C4-2B (cell line): ENCODE measurements around the gene MAP3K13.

Experiments used
- H3K27ac ChIP-seq: fragments of 450-650 bp; 2 replicates; pipeline ENCODE4 v1.5.1; 2017
- CTCF ChIP-seq: fragments of 450-650 bp; conservative IDR thresholded peaks from 2 replicates; pipeline ENCODE4 v1.5.1; 2017; ENCODE audit warnings: mild to moderate bottlenecking
- ZFX ChIP-seq: fragments of 450-650 bp; IDR thresholded peaks from 2 replicates; pipeline ENCODE4 v1.6.1; 2017

The MAP3K13 gene

GRCh38 chr3:185477316-185477715, 114.4 kb downstream of the MAP3K13 start:
- no peak overlapping the region for H3K27ac ChIP-seq
- TF ChIP-seq CTCF = no peak
- TF ChIP-seq ZFX = no peak

GRCh38 chr3:185479373-185479945, 116.5 kb downstream of the MAP3K13 start:
- TF ChIP-seq CTCF (no peak), ZFX (no peak)
- H3K27ac ChIP-seq = no peak overlapping the region; the same call in 1 of the 2 replicates

- TF ChIP-seq CTCF (no peak), ZFX (no peak)
- no peak overlapping the region for H3K27ac ChIP-seq
Observed at GRCh38 chr3:185484296-185484695, 121.4 kb downstream of the MAP3K13 start.

- TF ChIP-seq ZFX (no peak), CTCF (no peak)
- H3K27ac ChIP-seq = no peak overlapping the region
Observed at GRCh38 chr3:185486394-185486793, 123.5 kb downstream of the MAP3K13 start.

- H3K27ac ChIP-seq = no peak overlapping the region
- TF ChIP-seq CTCF = no peak
- TF ChIP-seq ZFX = no peak
Observed at GRCh38 chr3:185488465-185488864, 125.5 kb downstream of the MAP3K13 start.

- TF ChIP-seq ZFX = no peak
- no peak for TF ChIP-seq CTCF
- H3K27ac ChIP-seq = no peak overlapping the region
Observed at GRCh38 chr3:185489462-185489861, 126.5 kb downstream of the MAP3K13 start.

GRCh38 chr3:185490241-185490640, 127.3 kb downstream of the MAP3K13 start:
- TF ChIP-seq CTCF = no peak
- no peak for TF ChIP-seq ZFX
- no peak overlapping the region for H3K27ac ChIP-seq
